SK-N-SH (cell line): ENCODE results near the gene ZNF785. TPM values are rescaled to one million over a fixed set of nuclear protein-coding genes. Genes with fewer than 3 reads are reported as not detected.

ENCODE experiments used
- CTCF ChIA-PET: fragments of 300-600, 350-600 bp; formaldehyde crosslinking; extraction: SDS; loops from one replicate; lab custom pipeline; 2021; lab: Yijun Ruan, JAX
- POLR2A ChIA-PET: fragments of 350-600 bp; sonication (Branson Sonifier 250); formaldehyde crosslinking; extraction: SDS; loops from one replicate; lab custom pipeline; 2020; ENCODE audit warnings: antibody characterized with exemption, inconsistent platforms; lab: Yijun Ruan, JAX
- DNase-seq: peaks from one replicate; pipeline ENCODE4 v3.0.0; 2012
- H2AFZ ChIP-seq: fragments of 200-600 bp; sonication (generic); 2 replicates; pipeline ENCODE4 v1.8.1; 2016; ENCODE audit warnings: antibody characterized with exemption, mild to moderate bottlenecking, low read depth
- H3F3A ChIP-seq: fragments of 200-600 bp; sonication (generic); replicated peaks from 2 replicates; pipeline ENCODE3; 2016; ENCODE audit warnings: antibody characterized with exemption, mild to moderate bottlenecking; ENCODE audit not compliant: insufficient read depth
- H3K27ac ChIP-seq, 2 experiments: fragments of 200-500 bp in 1 of 2; fragments of 200-600 bp in 1 of 2; sonication (Bioruptor generic) in 1 of 2; sonication (generic), shearing (Covaris generic) in 1 of 2; 2 replicates each; pipeline versions ENCODE4 v1.5.1 to v1.6.1; 2014 to 2016; ENCODE audit warnings: low read depth in 2 of 2, inconsistent platforms in 1 of 2, low read length in 1 of 2, mild to moderate bottlenecking in 1 of 2, mixed read lengths in 1 of 2
- H3K27me3 ChIP-seq: fragments of 200-600 bp; sonication (generic), shearing (Covaris generic); 2 replicates; pipeline ENCODE4 v1.6.1; 2016; ENCODE audit warnings: mixed run types; ENCODE audit not compliant: insufficient read depth
- H3K36me3 ChIP-seq, 2 experiments: fragments of 200-500 bp in 1 of 2; fragments of 200-600 bp in 1 of 2; sonication (Bioruptor generic) in 1 of 2; sonication (generic) in 1 of 2; replicated peaks in 1 of 2; 2 replicates each; pipeline versions ENCODE3 to v1.5.1; 2014 to 2016; ENCODE audit warnings: low read length in 1 of 2, mild to moderate bottlenecking in 1 of 2; ENCODE audit not compliant: insufficient read depth in 2 of 2, control insufficient read depth in 1 of 2
- H3K4me1 ChIP-seq, 2 experiments: fragments of 200-500 bp in 1 of 2; fragments of 200-600 bp in 1 of 2; sonication (Bioruptor generic) in 1 of 2; sonication (generic), shearing (Covaris generic) in 1 of 2; 2 replicates each; pipeline versions ENCODE4 v1.5.1 to v1.6.1; 2014 to 2016; ENCODE audit warnings: low read depth in 1 of 2, low read length in 1 of 2, mixed run types in 1 of 2; ENCODE audit not compliant: insufficient read depth in 2 of 2, control insufficient read depth in 1 of 2
- H3K4me2 ChIP-seq: fragments of 200-600 bp; sonication (generic), shearing (Covaris generic); 2 replicates; pipeline ENCODE4 v1.6.1; 2017; ENCODE audit warnings: mixed run types
- H3K4me3 ChIP-seq, 2 experiments: fragments of 200-500 bp in 1 of 2; fragments of 200-600 bp in 1 of 2; sonication (Bioruptor generic) in 1 of 2; sonication (generic), shearing (Covaris generic) in 1 of 2; 2 replicates each; pipeline versions ENCODE4 v1.5.1 to v1.8.1; 2014 to 2016; ENCODE audit warnings: low read depth in 2 of 2, inconsistent platforms in 1 of 2, low read length in 1 of 2, mild to moderate bottlenecking in 1 of 2, mixed read lengths in 1 of 2, moderate library complexity in 1 of 2
- H3K79me2 ChIP-seq: fragments of 200-600 bp; sonication (generic); 2 replicates; pipeline ENCODE4 v1.8.1; 2017; ENCODE audit warnings: mild to moderate bottlenecking; ENCODE audit not compliant: insufficient read depth
- H3K9ac ChIP-seq: fragments of 200-600 bp; sonication (generic); 2 replicates; pipeline ENCODE4 v1.6.1; 2017; ENCODE audit warnings: mixed run types
- H3K9me2 ChIP-seq: fragments of 200-600 bp; sonication (generic); 2 replicates; pipeline ENCODE4 v1.6.1; 2017; ENCODE audit warnings: mixed run types
- H3K9me3 ChIP-seq: fragments of 200-600 bp; sonication (generic); 2 replicates; pipeline ENCODE4 v1.6.1; 2017; ENCODE audit warnings: mixed run types, mild to moderate bottlenecking, moderate library complexity
- H4K20me1 ChIP-seq: fragments of 200-600 bp; sonication (generic); 2 replicates; pipeline ENCODE4 v1.6.1; 2017; ENCODE audit warnings: mild to moderate bottlenecking, mixed run types; ENCODE audit not compliant: insufficient read depth
- FOXJ3 ChIP-seq: sonication (generic); formaldehyde crosslinking; IDR thresholded peaks from 2 replicates; pipeline ENCODE4 v1.5.1; 2020; ENCODE audit warnings: mild to moderate bottlenecking, missing genetic modification reagents
- FOXM1 ChIP-seq: IDR thresholded peaks from 2 replicates; pipeline ENCODE4 v1.4.0; 2012; ENCODE audit warnings: low read depth, mild to moderate bottlenecking
- IRF3 ChIP-seq: fragments of 150-350 bp; IDR thresholded peaks from 2 replicates; pipeline ENCODE4 v1.6.1; 2016; ENCODE audit warnings: mild to moderate bottlenecking, low read depth, low read length
- JUND ChIP-seq: IDR thresholded peaks from 2 replicates; pipeline ENCODE4 v1.4.0; 2012
- MEF2A ChIP-seq: IDR thresholded peaks from 2 replicates; pipeline ENCODE4 v1.4.0; 2012; ENCODE audit warnings: low read depth, borderline replicate concordance
- MXI1 ChIP-seq: IDR thresholded peaks from 2 replicates; pipeline ENCODE4 v1.6.1; 2012; ENCODE audit warnings: mild to moderate bottlenecking, low read depth, low read length, improper control_type of control experiment
- NRF1 ChIP-seq: IDR thresholded peaks from 2 replicates; pipeline ENCODE4 v1.6.1; 2012; ENCODE audit warnings: low read depth, mild to moderate bottlenecking, low read length
- PBX3 ChIP-seq: IDR thresholded peaks from 2 replicates; pipeline ENCODE4; 2012
- POLR2AphosphoS5 ChIP-seq: IDR thresholded peaks from 2 replicates; pipeline ENCODE4 v1.6.1; 2012; ENCODE audit warnings: low read depth, low read length
- RCOR1 ChIP-seq: fragments of 150-350 bp; IDR thresholded peaks from 2 replicates; pipeline ENCODE4 v1.6.1; 2017; ENCODE audit warnings: antibody characterized with exemption, low read length
- RFX5 ChIP-seq: IDR thresholded peaks from 2 replicates; pipeline ENCODE4 v1.6.1; 2012; ENCODE audit warnings: mild to moderate bottlenecking, improper control_type of control experiment, low read length
- RXRA ChIP-seq: IDR thresholded peaks from 2 replicates; pipeline ENCODE4 v1.4.0; 2012; ENCODE audit warnings: low read depth, mild to moderate bottlenecking, borderline replicate concordance
- SIN3A ChIP-seq: IDR thresholded peaks from 2 replicates; pipeline ENCODE4 v1.6.1; 2012; ENCODE audit warnings: low read depth, mild to moderate bottlenecking, low read length, moderate library complexity, borderline replicate concordance
- SMC3 ChIP-seq: IDR thresholded peaks from 2 replicates; pipeline ENCODE4 v1.6.1; 2012; ENCODE audit warnings: low read depth, low read length, improper control_type of control experiment
- TCF12 ChIP-seq: IDR thresholded peaks from 2 replicates; pipeline ENCODE4 v1.4.0; 2012
- USF1 ChIP-seq: IDR thresholded peaks from 2 replicates; pipeline ENCODE4 v1.4.0; 2012; ENCODE audit warnings: low read depth, borderline replicate concordance
- USF2 ChIP-seq: fragments of 150-350 bp; IDR thresholded peaks from 2 replicates; pipeline ENCODE4 v1.6.1; 2017; ENCODE audit warnings: antibody characterized with exemption, low read length, low read depth, borderline replicate concordance
- YY1 ChIP-seq: IDR thresholded peaks from 2 replicates; pipeline ENCODE4 v1.4.0; 2012; ENCODE audit warnings: low read depth, mild to moderate bottlenecking
- ZBTB33 ChIP-seq: IDR thresholded peaks from 2 replicates; pipeline ENCODE4 v1.4.0; 2012; ENCODE audit warnings: low read depth, borderline replicate concordance
- WGBS: methylation state at CpG from one replicate; pipeline ENCODE4 v1.1.6; 2017; ENCODE audit warnings: low lambda C conversion rate; 5-methylcytosine and 5-hydroxymethylcytosine counted together
- polyA plus RNA-seq, 3 experiments: library from polyadenylated mRNA; depleted of rRNA; stranded (reverse); fragments of >200 nt; gene quantifications; 2 replicates each; pipeline ENCODE4 v1.2.3, GENCODE V29; 2012

The ZNF785 gene
- polyA plus RNA-seq, 1 of the 3 experiments (the other 2 are of a cell fraction): 8.8 TPM

- no peak overlapping the region for H3K4me2 ChIP-seq
- H3K36me3 ChIP-seq: peaks cover 0 to 5% of the 10 kb centered on the region in 2 experiments
- CTCF ChIA-PET: interaction anchor here (0.8 to 2.1 kb wide), 2 partner anchors 13 to 99 kb away, joined by 3 to 8 read pairs; no protein-coding TSS in a partner anchor
- no peak overlapping the region for H3K9ac ChIP-seq
- TF ChIP-seq IRF3 (no peak), RCOR1 (no peak), SMC3 (no peak), FOXJ3 (no peak), RFX5 (no peak), ZBTB33 (no peak), MXI1 (no peak), USF2 (no peak), SIN3A (no peak)
- H3K9me2 ChIP-seq: no peaks in the 10 kb centered on the region
- no peaks in the 10 kb centered on the region for H3K4me1 ChIP-seq
- H2AFZ ChIP-seq: no peak overlapping the region
- no peaks in the 10 kb centered on the region for H4K20me1 ChIP-seq
- H3F3A ChIP-seq: no peaks in the 10 kb centered on the region
- H3K79me2 ChIP-seq: no peaks in the 10 kb centered on the region
- no peaks in the 10 kb centered on the region for H3K9me3 ChIP-seq
- DNase-seq: no peak
- no peaks in the 10 kb centered on the region for H3K27me3 ChIP-seq
- no peak overlapping the region for H3K4me3 ChIP-seq
- no peak overlapping the region for H3K27ac ChIP-seq
- POLR2A ChIA-PET: no interaction called here
- 87% methylated on average over 8 of the region's 8 CpGs for WGBS
Measured at GRCh38 chr16:30548416-30549253, 36.9 kb downstream of the ZNF785 start.

- H2AFZ ChIP-seq: no peak overlapping the region
- no peak overlapping the region for H3K4me3 ChIP-seq
- ChIA-PET CTCF (interaction anchor here (1.1 to 1.2 kb wide), 2 partner anchors 11 to 12 kb away, joined by 3 read pairs; partner anchors contain the start of gene ZNF764), POLR2A (interaction anchor here (1.2 to 1.8 kb wide), 2 partner anchors 10 to 12 kb away, joined by 3 to 5 read pairs; partner anchors contain the start of gene ZNF764)
- no peaks in the 10 kb centered on the region for H3K79me2 ChIP-seq
- no peak for DNase-seq
- H3K36me3 ChIP-seq: no peaks in the 10 kb centered on the region
- no peaks in the 10 kb centered on the region for H3K27me3 ChIP-seq
- H3K9me3 ChIP-seq: no peaks in the 10 kb centered on the region
- no peak overlapping the region for H3K9ac ChIP-seq
- peaks cover 2% of the 10 kb centered on the region for H3F3A ChIP-seq
- H3K4me2 ChIP-seq: no peak overlapping the region
- no peaks in the 10 kb centered on the region for H3K9me2 ChIP-seq
- 81% methylated on average over 8 of the region's 8 CpGs for WGBS
- no peaks in the 10 kb centered on the region for H4K20me1 ChIP-seq
- H3K4me1 ChIP-seq: no peaks in the 10 kb centered on the region
- no peak overlapping the region for H3K27ac ChIP-seq
- TF ChIP-seq NRF1 (no peak), USF1 (no peak), POLR2AphosphoS5 (no peak), FOXJ3 (no peak), ZBTB33 (no peak), RXRA (no peak), YY1 (no peak), PBX3 (no peak), MEF2A (no peak), FOXM1 (no peak), TCF12 (no peak), JUND (no peak)
Measured at GRCh38 chr16:30546115-30546514, 39.4 kb downstream of the ZNF785 start.
